ENCODE measurements around the gene KCNJ6. TPM values are rescaled to one million over a fixed set of nuclear protein-coding genes. Genes with fewer than 3 reads are reported as not detected.
"Not testable (repeated sequence)": the region's sequence is repeated elsewhere in the genome, so short reads cannot be mapped to it uniquely, and the experiment has no call there.

KCNJ6 gene
- total RNA-seq, 1 donor from 2014 or later: not detected

DNA sequence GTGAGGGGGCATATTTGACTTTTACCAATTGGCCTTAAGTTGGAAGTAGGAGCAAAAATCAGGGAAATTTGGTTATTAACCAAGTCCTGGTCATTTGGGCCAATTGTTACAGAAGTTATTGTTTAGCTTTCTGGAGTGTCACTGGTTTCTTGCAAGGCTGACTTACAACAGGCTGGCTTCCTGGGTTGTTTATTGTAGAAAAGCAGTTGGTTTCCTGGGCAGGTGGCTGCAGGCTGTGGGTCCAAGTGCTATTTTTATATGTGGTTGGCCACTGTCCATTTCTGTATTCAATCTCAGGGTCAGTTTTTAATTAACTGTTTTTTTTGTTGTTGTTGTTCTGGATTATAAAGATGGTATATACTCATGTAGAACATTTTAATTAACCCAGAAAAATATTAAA lies 174.1 kb downstream of the KCNJ6 start:
- no peak for DNase-seq (ENCODE audit: low spot score)

DNA sequence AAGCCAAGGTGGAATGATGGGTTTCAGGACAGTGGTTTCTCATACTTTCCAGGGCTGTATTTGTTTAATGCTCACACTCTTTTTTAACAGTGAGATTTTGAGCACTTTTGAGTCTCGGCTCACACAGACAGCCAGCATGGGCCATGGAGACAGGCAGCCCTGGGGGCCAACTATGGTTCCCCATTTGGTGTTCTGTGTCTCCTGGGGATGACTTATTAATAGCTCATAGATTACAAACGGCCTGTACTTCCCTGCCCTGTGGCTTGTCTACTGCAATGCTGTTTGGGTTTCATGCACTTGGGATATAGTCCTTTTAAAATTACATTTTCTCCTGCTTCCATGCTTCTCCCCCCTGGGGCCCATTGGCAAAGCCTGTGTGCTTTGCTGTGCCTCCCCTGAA lies 178.3 kb downstream of the KCNJ6 start:
- no peak for DNase-seq (ENCODE audit: low spot score)

DNA sequence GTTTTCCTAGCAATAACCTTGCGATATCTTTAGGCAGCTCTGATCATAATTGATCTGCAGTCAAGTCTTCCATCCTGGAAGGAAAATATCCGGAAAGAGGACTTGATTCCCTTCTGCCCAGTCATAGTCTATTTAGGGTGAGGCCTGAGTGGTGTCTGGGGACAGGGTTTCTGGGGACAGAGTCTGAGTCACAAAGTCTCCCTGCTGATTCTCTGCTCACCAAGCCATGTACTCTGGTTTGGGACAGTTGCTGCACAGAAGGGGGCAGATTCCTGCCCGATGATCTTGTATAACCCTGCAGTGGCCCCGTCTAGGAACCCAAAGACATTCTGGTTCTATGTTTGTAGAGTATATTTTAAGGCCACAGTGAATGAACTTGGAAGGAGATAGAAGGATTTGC lies 178.8 kb downstream of the KCNJ6 start:
- DNase-seq (ENCODE audit: low spot score): no peak

DNA sequence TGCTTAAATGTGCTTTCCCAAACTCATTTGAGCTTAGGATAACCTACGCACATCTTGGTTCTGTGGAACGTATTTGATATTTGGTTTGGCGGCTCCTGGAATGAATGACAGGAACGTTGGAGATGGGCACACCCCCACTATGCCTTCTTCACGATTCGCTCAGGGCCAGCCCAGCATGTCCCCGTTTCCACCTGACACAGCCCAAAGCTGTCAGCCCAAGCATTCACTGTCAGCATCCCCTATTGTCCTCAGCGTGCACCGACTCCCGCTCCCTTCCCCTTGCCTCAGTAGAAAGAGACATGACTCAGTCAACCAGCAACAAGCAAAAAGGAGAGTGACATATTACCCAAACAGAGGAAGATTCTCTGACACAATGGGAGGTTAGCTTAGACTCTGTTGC lies 181.4 kb downstream of the KCNJ6 start:
- no peak for DNase-seq (ENCODE audit: low spot score)

- no peak for DNase-seq (ENCODE audit: low spot score)
Measured at GRCh38 chr21:37732927-37733326, 183.3 kb downstream of the KCNJ6 start.

GRCh38 chr21:37724201-37724600 lies 192.1 kb downstream of the KCNJ6 start:
- no peak for DNase-seq (ENCODE audit: low spot score)

GRCh38 chr21:37717534-37717933 lies 198.7 kb downstream of the KCNJ6 start:
- no peak for DNase-seq (ENCODE audit: low spot score)

DNA sequence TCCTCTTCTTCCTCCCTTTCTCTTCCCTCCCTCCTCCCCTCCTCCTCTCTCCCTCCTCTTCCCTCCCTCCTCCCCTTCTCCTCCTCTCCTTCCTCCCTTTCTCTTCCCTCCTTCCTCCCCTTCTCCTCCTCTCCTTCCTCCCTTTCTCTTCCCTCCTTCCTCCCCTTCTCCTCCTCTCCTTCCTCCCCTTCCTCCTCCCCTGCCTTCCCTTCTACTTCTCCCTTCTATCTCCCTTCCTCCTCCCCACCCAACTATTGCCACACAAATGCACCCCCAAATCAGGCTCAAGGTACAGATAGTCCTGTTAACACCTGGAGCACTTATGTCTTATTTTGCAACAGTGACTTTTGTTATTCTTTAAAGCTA lies 203.7 kb downstream of the KCNJ6 start:
- not testable (repeated sequence) for DNase-seq (ENCODE audit: low spot score)

GRCh38 chr21:37711836-37712568 lies 204.3 kb downstream of the KCNJ6 start:
- DNase-seq (ENCODE audit: low spot score): no peak

GRCh38 chr21:37711286-37711829 lies 204.9 kb downstream of the KCNJ6 start:
- no peak for DNase-seq (ENCODE audit: low spot score)

DNA sequence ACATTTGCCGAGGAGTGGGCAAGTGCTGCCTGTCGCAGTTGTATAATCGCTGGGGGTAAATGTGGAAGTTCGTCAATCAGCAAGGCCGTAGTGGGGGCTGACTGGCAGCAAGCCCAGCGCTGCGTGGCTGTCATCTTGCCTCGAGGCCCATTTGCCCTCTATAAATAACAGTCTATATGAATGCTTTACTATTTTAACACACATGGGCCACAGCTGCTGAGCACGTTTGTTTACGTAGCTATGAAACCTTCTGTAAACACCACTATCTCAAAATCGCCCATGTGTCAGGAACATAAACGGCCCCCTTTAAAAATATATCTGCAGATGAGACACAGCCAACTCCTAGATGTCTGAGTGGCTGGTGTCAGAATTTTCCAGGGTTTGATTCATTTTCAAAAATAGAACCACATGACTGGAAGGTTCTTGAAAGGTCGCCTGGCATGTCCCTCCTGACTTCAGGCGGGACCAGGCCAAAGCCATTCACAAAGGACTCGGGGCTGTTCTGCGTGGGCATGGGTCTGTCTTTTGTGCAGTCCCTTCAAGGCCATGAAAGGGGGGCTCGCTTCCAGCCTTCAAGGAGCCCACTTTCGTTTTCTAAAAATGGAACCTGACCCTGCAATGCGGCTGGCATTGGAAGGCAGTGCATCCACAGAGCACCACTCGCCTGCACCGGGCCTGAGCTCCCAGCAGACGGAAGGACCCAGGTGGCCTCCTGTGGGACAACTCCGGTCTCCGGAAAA lies 205.5 kb downstream of the KCNJ6 start:
- no peak for DNase-seq (ENCODE audit: low spot score)

DNA sequence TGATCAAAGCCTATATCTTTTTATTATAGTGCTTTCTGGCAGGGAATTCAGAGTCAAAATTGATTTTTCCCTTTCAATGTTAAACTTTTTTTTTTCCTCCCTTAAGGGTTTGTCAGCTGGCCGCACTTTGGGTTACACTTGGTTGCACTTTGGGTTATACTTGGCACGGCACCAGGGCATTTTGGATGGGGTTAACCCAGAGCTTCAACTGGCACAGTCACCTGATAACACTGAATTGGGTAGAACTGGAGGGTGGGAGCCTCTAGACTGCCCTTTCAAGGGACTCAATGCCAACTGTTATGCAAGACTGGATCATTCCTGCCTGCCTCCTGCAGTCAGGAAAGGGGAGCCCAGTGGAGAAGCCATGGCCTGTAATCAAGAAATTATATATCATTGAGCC lies 211.5 kb downstream of the KCNJ6 start:
- no peak for DNase-seq (ENCODE audit: low spot score)

DNA sequence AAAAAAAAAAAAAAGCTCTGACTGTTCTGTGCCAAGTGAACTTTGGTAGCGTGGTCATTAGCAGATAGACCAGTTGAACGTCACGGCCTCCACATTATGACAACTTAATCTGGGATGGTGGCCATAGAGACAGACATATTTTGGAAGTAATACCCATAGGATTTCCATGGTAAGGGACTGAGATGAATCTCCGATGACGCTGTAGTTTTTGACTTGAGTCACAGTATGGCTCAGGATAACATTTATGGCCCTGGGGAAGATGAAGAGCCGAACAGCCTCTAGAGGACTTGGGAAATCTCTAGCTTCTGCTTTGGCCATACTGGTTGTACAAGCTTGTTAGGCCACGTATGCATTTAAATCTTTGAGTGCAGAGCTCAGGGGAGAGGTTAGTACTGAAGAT lies 214.0 kb downstream of the KCNJ6 start:
- no peak for DNase-seq (ENCODE audit: low spot score)

GRCh38 chr21:37700641-37701202 lies 215.5 kb downstream of the KCNJ6 start:
- DNase-seq (ENCODE audit: low spot score): no peak

- no peak for DNase-seq (ENCODE audit: low spot score)
Measured at GRCh38 chr21:37699024-37699775, 217.1 kb downstream of the KCNJ6 start.

DNA sequence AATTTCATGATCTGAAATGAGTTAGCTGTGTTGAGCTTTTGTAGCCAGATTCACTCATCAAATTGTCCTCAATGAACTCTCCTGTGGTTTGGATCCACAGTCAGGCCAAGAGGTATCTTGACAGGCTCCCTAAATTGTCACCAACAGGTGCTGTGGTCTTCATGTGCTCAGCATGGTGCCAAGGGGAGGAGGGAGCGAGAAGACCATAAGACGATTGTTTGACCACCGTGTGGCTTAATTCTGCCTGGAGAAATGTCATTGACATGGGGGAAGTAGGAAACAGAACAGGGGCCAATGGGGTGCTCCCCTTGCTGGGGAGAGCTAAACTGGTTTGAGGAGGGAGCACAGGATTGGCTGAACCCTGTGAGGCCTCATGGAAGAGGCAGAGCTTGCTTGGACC lies 219.3 kb downstream of the KCNJ6 start:
- DNase-seq (ENCODE audit: low spot score): no peak

- no peak for DNase-seq (ENCODE audit: low spot score)
Measured at GRCh38 chr21:37695111-37695510, 221.1 kb downstream of the KCNJ6 start.

DNA sequence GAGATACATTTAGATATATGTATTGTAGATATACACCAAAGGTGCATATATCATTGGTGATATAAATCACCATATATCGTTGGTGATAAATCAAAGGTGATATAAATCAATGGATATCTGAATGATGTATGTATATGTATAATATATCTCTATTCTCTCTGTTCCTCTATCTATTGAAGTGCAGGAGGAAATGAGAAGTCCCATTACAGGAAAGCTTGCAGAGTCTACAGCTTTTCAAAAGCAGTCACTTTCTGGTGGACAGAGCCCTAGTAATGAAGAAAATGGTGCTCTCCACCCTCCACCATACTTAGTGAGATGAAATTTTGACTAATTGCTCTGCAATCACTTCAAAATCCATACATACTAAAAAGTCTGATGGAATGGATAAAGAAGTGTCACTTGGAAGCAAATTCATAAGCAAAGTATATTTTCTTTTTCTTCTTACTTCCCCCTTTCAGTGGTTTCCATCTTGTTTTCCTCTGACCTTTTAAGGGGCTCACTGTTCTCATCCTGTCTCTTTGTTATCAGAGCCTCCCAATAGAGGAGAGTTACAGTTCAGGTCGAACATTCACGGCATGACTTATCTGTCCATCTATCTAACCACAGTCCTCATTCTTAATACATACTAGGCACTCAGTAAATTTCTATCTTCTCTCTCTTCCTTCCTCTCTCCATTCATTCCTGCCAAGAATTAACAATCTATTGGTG lies 227.2 kb downstream of the KCNJ6 start:
- no peak for DNase-seq (ENCODE audit: low spot score)

GRCh38 chr21:37686991-37687810 lies 229.1 kb downstream of the KCNJ6 start:
- no peak for DNase-seq (ENCODE audit: low spot score)

GRCh38 chr21:37684547-37684946 lies 231.7 kb downstream of the KCNJ6 start:
- DNase-seq (ENCODE audit: low spot score): no peak

All from mesenteric fat pad (tissue), 1 donor.